ENCODE data around the gene AKT3.

The AKT3 gene

DNA sequence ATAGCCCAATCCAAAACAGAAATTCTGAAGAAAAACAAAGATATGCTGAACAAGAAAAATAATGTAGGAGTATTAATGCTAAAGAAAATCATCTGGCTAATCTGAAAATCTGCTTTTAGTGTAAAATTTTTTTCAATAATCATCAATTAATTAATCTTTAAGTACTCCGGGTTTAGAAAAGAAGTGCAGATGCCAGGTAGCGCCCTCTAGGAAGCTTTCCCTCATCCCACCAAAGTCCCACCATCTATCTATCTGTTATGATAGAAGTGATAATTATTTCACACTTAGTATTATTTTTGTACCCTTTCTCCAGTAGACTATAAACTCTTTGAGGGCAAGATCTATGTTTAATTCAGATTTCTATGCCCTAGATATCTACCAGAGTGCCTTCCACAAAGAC, 240.3 kb downstream of the AKT3 start:
- no peaks in the 10 kb centered on the region for H3K9me3 ChIP-seq (ENCODE audit: control insufficient read depth, insufficient read depth, low read length)
- H3K27me3 ChIP-seq (ENCODE audit: control insufficient read depth, low read length): no peaks in the 10 kb centered on the region
- no peaks in the 10 kb centered on the region for H3K79me2 ChIP-seq (ENCODE audit: control insufficient read depth, low read length)
- no peaks in the 10 kb centered on the region for H3K9me2 ChIP-seq (replicated peaks; ENCODE audit: control insufficient read depth, low read length)
- no peaks in the 10 kb centered on the region for H3K36me3 ChIP-seq (ENCODE audit: control insufficient read depth, low read length)
- no peak overlapping the region for H3K4me3 ChIP-seq (ENCODE audit: low read length)
- H3K27ac ChIP-seq (ENCODE audit: low read depth, low read length): no peak overlapping the region
- no peaks in the 10 kb centered on the region for H4K20me1 ChIP-seq (ENCODE audit: control insufficient read depth, insufficient read depth, low read depth, low read length)
- no peak overlapping the region for H3K4me2 ChIP-seq (ENCODE audit: low read length)
- H3F3A ChIP-seq (ENCODE audit: control insufficient read depth, insufficient read depth): no peaks in the 10 kb centered on the region
- TF ChIP-seq EZH2phosphoT487 (IDR thresholded peaks at IDR 0.05; ENCODE audit: borderline replicate concordance, low read length) (no peak), CTCF (IDR thresholded peaks at IDR 0.05; ENCODE audit: low read depth, low read length, poor library complexity, severe bottlenecking) (no peak)
- H3K4me1 ChIP-seq (ENCODE audit: control insufficient read depth, low read length): no peaks in the 10 kb centered on the region

- Histone ChIP-seq H3K9me3 (ENCODE audit: control insufficient read depth, insufficient read depth, low read length) (no peaks in the 10 kb centered on the region), H3K79me2 (ENCODE audit: control insufficient read depth, low read length) (no peaks in the 10 kb centered on the region), H3K9me2 (replicated peaks; ENCODE audit: control insufficient read depth, low read length) (no peaks in the 10 kb centered on the region), H3K36me3 (ENCODE audit: control insufficient read depth, low read length) (no peaks in the 10 kb centered on the region), H4K20me1 (ENCODE audit: control insufficient read depth, insufficient read depth, low read depth, low read length) (no peaks in the 10 kb centered on the region), H3K4me2 (ENCODE audit: low read length) (no peak overlapping the region), H3K27ac (ENCODE audit: low read depth, low read length) (no peak overlapping the region), H3K4me3 (ENCODE audit: low read length) (no peak overlapping the region), H3K4me1 (ENCODE audit: control insufficient read depth, low read length) (no peaks in the 10 kb centered on the region), H3K27me3 (ENCODE audit: control insufficient read depth, low read length) (no peaks in the 10 kb centered on the region), H3F3A (ENCODE audit: control insufficient read depth, insufficient read depth) (no peaks in the 10 kb centered on the region)
- TF ChIP-seq EZH2phosphoT487 (IDR thresholded peaks at IDR 0.05; ENCODE audit: borderline replicate concordance, low read length) (no peak), CTCF (IDR thresholded peaks at IDR 0.05; ENCODE audit: low read depth, low read length, poor library complexity, severe bottlenecking) (no peak)
Measured at GRCh38 chr1:243605604-243606003, 244.4 kb downstream of the AKT3 start.

DNA sequence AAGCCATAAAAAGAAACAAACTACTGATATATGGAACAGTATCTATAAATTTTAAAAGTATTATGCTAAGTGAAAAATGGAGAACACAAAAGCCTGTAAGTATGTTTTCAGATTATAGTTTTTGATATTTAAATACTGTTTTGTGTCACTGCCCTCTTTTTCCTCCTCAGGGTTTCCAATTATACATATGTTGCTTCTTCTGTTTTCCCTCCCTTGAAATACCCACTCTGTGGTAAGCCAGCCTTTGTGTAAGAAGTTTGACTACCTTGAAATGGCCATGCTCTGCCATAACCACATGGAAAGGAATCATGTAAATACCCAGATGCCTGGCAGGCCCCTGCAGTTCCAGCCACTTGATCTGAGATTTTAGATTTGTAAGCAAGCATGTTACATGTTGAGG, 248.3 kb downstream of the AKT3 start:
- Histone ChIP-seq H3K4me1 (ENCODE audit: control insufficient read depth, low read length) (peaks cover 12% of the 10 kb centered on the region), H3K9me2 (replicated peaks; ENCODE audit: control insufficient read depth, low read length) (no peaks in the 10 kb centered on the region), H3F3A (ENCODE audit: control insufficient read depth, insufficient read depth) (no peaks in the 10 kb centered on the region), H3K27me3 (ENCODE audit: control insufficient read depth, low read length) (no peaks in the 10 kb centered on the region), H3K9me3 (ENCODE audit: control insufficient read depth, insufficient read depth, low read length) (no peaks in the 10 kb centered on the region), H3K27ac (ENCODE audit: low read depth, low read length) (no peak overlapping the region), H3K4me2 (ENCODE audit: low read length) (no peak overlapping the region), H4K20me1 (ENCODE audit: control insufficient read depth, insufficient read depth, low read depth, low read length) (no peaks in the 10 kb centered on the region), H3K79me2 (ENCODE audit: control insufficient read depth, low read length) (no peaks in the 10 kb centered on the region), H3K36me3 (ENCODE audit: control insufficient read depth, low read length) (no peaks in the 10 kb centered on the region), H3K4me3 (ENCODE audit: low read length) (no peak overlapping the region)
- TF ChIP-seq EZH2phosphoT487 (IDR thresholded peaks at IDR 0.05; ENCODE audit: borderline replicate concordance, low read length) (no peak), CTCF (IDR thresholded peaks at IDR 0.05; ENCODE audit: low read depth, low read length, poor library complexity, severe bottlenecking) (no peak)

- TF ChIP-seq CTCF (IDR thresholded peaks at IDR 0.05; ENCODE audit: low read depth, low read length, poor library complexity, severe bottlenecking) (no peak), EZH2phosphoT487 (IDR thresholded peaks at IDR 0.05; ENCODE audit: borderline replicate concordance, low read length) (no peak)
- Histone ChIP-seq H3F3A (ENCODE audit: control insufficient read depth, insufficient read depth) (no peaks in the 10 kb centered on the region), H3K27ac (ENCODE audit: low read depth, low read length) (no peak overlapping the region)
Measured at GRCh38 chr1:243598433-243598832, 251.6 kb downstream of the AKT3 start.

More at GRCh38 chr1:243598433-243598832, 251.6 kb downstream of the AKT3 start:
- Histone ChIP-seq H3K79me2 (ENCODE audit: control insufficient read depth, low read length) (no peaks in the 10 kb centered on the region), H3K9me2 (replicated peaks; ENCODE audit: control insufficient read depth, low read length) (no peaks in the 10 kb centered on the region), H3K4me1 (ENCODE audit: control insufficient read depth, low read length) (peaks cover 12% of the 10 kb centered on the region), H3K4me3 (ENCODE audit: low read length) (0 out of 2 replicates have a peak overlapping the region, but pooled peaks have one; percentile 14), H3K27me3 (ENCODE audit: control insufficient read depth, low read length) (no peaks in the 10 kb centered on the region), H4K20me1 (ENCODE audit: control insufficient read depth, insufficient read depth, low read depth, low read length) (no peaks in the 10 kb centered on the region), H3K9me3 (ENCODE audit: control insufficient read depth, insufficient read depth, low read length) (no peaks in the 10 kb centered on the region), H3K36me3 (ENCODE audit: control insufficient read depth, low read length) (no peaks in the 10 kb centered on the region), H3K4me2 (ENCODE audit: low read length) (peak overlapping the region; percentile 44)
